ENCODE measurements around the gene TATDN2. TPM values are rescaled to one million over a fixed set of nuclear protein-coding genes. Genes with fewer than 3 reads are reported as not detected.
A peak's percentile ranks its signal among the peaks of the same experiment; 100 is the strongest.
"Not testable (repeated sequence)": the region's sequence is repeated elsewhere in the genome, so short reads cannot be mapped to it uniquely, and the experiment has no call there.

TATDN2 gene
- total RNA-seq, 6 experiments from 2014 or later: 29.6 to 33.4 (median 30.7) TPM

DNA sequence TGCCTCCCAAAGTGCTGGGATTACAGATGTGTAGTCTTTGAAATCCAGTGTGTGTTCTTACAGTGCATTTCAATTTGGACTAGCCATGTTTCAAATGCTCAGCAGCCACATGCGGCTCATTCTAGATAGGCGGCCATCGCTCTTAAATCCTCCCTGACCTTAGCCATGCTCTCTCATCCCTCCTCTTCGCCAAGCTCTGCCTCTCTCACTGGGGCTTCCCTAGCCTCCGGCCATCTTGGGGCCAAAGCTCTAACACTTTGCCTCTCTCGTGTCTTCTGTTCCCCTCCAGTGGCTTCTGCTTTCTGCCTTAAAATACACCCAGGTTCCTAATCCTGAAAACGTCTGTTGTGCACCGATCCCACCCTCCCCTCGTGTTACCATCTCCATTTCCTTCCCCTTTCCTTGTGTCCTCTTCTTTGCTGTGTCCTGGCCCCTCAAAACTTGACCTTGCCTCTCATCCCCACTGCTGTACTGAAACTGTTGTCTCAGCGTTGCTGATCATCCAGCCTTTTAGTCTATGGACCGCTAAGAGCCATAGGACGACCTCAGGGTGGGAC, 45.8 kb downstream of the TATDN2 start:
- Mint-ChIP-seq H3K36me3 (ENCODE audit: low read depth) (peaks cover 13% of the 10 kb centered on the region), H3K4me1 (ENCODE audit: low read depth) (no peaks in the 10 kb centered on the region), H3K27me3 (ENCODE audit: insufficient read depth) (no peaks in the 10 kb centered on the region; the same call in 1 of the 2 replicates), H3K4me3 (no peak overlapping the region), H3K9me3 (no peaks in the 10 kb centered on the region), H3K27ac (no peak overlapping the region)
- TF ChIP-seq, protein P1, sequence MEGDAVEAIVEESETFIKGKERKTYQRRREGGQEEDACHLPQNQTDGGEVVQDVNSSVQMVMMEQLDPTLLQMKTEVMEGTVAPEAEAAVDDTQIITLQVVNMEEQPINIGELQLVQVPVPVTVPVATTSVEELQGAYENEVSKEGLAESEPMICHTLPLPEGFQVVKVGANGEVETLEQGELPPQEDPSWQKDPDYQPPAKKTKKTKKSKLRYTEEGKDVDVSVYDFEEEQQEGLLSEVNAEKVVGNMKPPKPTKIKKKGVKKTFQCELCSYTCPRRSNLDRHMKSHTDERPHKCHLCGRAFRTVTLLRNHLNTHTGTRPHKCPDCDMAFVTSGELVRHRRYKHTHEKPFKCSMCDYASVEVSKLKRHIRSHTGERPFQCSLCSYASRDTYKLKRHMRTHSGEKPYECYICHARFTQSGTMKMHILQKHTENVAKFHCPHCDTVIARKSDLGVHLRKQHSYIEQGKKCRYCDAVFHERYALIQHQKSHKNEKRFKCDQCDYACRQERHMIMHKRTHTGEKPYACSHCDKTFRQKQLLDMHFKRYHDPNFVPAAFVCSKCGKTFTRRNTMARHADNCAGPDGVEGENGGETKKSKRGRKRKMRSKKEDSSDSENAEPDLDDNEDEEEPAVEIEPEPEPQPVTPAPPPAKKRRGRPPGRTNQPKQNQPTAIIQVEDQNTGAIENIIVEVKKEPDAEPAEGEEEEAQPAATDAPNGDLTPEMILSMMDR (IDR thresholded peaks at IDR 0.05): no peak
- no peak for DNase-seq

DNA sequence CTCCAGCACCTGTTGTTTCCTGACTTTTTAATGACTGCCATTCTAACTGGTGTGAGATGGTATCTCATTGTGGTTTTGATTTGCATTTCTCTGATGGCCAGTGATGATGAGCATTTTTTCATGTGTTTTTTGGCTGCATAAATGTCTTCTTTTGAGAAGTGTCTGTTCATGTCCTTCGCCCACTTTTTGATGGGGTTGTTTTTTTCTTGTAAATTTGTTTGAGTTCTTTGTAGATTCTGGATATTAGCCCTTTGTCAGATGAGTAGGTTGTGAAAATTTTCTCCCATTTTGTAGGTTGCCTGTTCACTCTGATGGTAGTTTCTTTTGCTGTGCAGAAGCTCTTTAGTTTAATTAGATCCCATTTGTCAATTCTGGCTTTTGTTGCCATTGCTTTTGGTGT, 49.8 kb downstream of the TATDN2 start:
- not testable (repeated sequence) for H3K4me3 Mint-ChIP-seq; H3K9me3 Mint-ChIP-seq; H3K27ac Mint-ChIP-seq; DNase-seq; H3K4me1 Mint-ChIP-seq (ENCODE audit: low read depth); H3K27me3 Mint-ChIP-seq (ENCODE audit: insufficient read depth)
- H3K36me3 Mint-ChIP-seq (ENCODE audit: low read depth): peaks cover 34% of the 10 kb centered on the region

DNA sequence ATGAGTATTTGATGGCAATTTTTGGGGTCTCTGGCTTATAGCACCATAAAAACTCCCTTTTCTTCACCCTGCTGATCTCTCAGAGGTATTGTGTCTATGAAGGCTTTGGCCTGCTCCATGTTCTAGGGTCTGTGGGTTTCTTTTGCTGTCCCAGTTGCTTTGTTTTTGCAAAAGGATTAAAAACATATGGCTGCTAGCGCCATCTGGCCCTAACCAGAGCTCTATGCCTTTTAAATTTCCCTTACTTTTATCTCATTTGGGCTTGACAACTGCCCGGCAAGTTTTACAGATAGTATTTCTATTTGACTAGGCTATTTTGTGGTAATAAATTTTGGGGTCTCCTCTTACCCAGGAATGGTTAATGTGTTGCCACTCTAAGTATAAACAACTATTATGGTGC, 50.9 kb downstream of the TATDN2 start:
- Mint-ChIP-seq H3K9me3 (no peaks in the 10 kb centered on the region), H3K4me3 (no peak overlapping the region), H3K27ac (peak overlapping the region; percentile 48; the same call in 1 of the 2 replicates), H3K36me3 (ENCODE audit: low read depth) (peaks cover 42% of the 10 kb centered on the region), H3K27me3 (ENCODE audit: insufficient read depth) (peaks cover 3% of the 10 kb centered on the region; the same call in 1 of the 2 replicates), H3K4me1 (ENCODE audit: low read depth) (0 out of 2 replicates have a peak, but pooled peaks cover 6% of the 10 kb centered on the region)
- no peak for DNase-seq
- TF ChIP-seq, protein P1 (IDR thresholded peaks at IDR 0.05): no peak

DNA sequence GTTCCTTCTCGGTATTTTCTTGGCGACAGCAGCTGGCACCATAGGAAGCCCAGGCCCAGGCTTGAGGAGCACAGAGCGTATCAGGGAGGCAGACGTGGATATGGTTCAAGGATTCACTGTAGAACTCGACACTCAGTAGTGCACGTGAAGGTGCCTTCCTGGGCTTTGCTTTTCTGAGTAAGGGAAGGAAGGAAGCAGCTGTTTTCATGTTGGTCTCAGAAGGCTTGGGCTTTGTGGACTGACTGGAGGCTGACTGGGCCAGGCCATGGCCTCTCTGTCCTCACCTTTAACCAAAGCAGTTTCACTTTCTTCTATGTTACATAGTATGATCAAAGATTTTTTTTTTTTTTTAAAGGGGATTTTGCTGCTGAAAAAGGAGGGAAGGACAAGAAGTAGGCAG, 51.4 kb downstream of the TATDN2 start:
- Mint-ChIP-seq H3K9me3 (no peaks in the 10 kb centered on the region), H3K4me3 (no peak overlapping the region), H3K4me1 (ENCODE audit: low read depth) (0 out of 2 replicates have a peak, but pooled peaks cover 6% of the 10 kb centered on the region), H3K27me3 (ENCODE audit: insufficient read depth) (peaks cover 3% of the 10 kb centered on the region; the same call in 1 of the 2 replicates), H3K27ac (peak overlapping the region; percentile 48; the same call in 1 of the 2 replicates), H3K36me3 (ENCODE audit: low read depth) (peaks cover 42% of the 10 kb centered on the region)
- TF ChIP-seq, protein P1 (IDR thresholded peaks at IDR 0.05): no peak
- no peak for DNase-seq

DNA sequence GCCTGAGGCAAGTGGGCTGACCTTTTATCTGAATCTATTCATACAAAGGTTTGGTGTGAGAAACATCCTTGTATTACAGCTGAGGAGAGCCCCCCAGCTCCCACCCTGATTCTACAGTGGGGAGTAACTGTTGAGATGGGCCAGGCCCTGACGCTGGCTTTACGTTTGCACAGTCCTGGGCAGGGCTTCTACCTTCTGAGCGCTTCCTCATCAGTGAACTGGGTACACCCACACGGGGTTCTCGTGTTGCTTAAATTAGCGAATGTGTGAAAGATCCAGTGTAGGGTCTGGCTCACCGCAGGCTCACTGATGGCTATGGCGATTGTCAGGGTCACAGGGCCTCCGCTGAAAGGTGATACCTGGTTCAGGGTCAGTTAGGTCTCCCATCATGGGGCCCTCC, 51.8 kb downstream of the TATDN2 start:
- no peak for DNase-seq
- no peak overlapping the region for H3K4me3 Mint-ChIP-seq
- H3K9me3 Mint-ChIP-seq: no peaks in the 10 kb centered on the region
- 0 out of 2 replicates have a peak, but pooled peaks cover 6% of the 10 kb centered on the region for H3K4me1 Mint-ChIP-seq (ENCODE audit: low read depth)
- H3K27me3 Mint-ChIP-seq (ENCODE audit: insufficient read depth): peaks cover 3% of the 10 kb centered on the region
- TF ChIP-seq, protein P1 (IDR thresholded peaks at IDR 0.05): no peak
- H3K36me3 Mint-ChIP-seq (ENCODE audit: low read depth): peaks cover 46% of the 10 kb centered on the region
- H3K27ac Mint-ChIP-seq: peak overlapping the region; percentile 48; the same call in 1 of the 2 replicates

DNA sequence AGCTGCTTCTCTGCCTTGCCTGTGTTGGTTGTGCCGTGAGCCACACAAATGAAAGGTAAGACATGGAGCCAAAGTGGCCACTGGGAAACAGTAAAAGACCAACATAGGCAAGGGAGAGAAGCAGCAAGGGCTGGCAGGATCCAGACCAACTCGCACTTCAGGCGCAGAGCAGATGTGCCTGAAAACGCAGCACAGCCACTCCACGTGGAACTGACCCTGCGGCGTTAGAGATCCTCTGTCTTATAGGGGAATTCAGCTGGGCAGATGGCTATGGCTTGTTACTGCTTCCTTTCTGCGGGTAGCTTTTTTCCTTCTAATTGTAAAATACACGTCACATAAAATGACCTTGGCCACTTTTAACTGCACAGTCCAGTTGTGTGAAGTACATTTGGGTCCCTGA, 54.8 kb downstream of the TATDN2 start:
- Mint-ChIP-seq H3K4me3 (no peak overlapping the region), H3K27me3 (ENCODE audit: insufficient read depth) (peaks cover 4% of the 10 kb centered on the region), H3K36me3 (ENCODE audit: low read depth) (peaks cover 58% of the 10 kb centered on the region), H3K4me1 (ENCODE audit: low read depth) (0 out of 2 replicates have a peak, but pooled peaks cover 6% of the 10 kb centered on the region), H3K9me3 (no peaks in the 10 kb centered on the region), H3K27ac (no peak overlapping the region)
- TF ChIP-seq, protein P1 (IDR thresholded peaks at IDR 0.05): no peak
- no peak for DNase-seq

All from HFFc6 (cell line).